ES-I3 (cell line): ENCODE results near the gene MGAT5B.

Experiments used
- H3K36me3 ChIP-seq: 2 replicates; pipeline ENCODE4 v1.6.1; 2013; ENCODE audit warnings: mild to moderate bottlenecking, low read length, control low read depth, moderate library complexity; ENCODE audit not compliant: insufficient read depth
- H3K4me1 ChIP-seq: 2 replicates; pipeline ENCODE4 v1.6.1; 2013; ENCODE audit warnings: mild to moderate bottlenecking, control low read depth, low read length; ENCODE audit not compliant: insufficient read depth
- H3K9ac ChIP-seq: 2 replicates; pipeline ENCODE4 v1.6.1; 2013; ENCODE audit warnings: low read depth, mild to moderate bottlenecking, low read length, moderate library complexity
- H3K9me3 ChIP-seq: 2 replicates; pipeline ENCODE4 v1.6.1; 2013; ENCODE audit warnings: mild to moderate bottlenecking, low read length, moderate library complexity; ENCODE audit not compliant: control insufficient read depth, insufficient read depth

Gene MGAT5B

GRCh38 chr17:76892329-76892728 lies 24.1 kb downstream of the MGAT5B start:
- Histone ChIP-seq H3K9ac (no peak overlapping the region), H3K9me3 (peaks cover 10% of the 10 kb centered on the region), H3K36me3 (peaks cover 4% of the 10 kb centered on the region; the same call in 1 of the 2 replicates), H3K4me1 (no peaks in the 10 kb centered on the region)

GRCh38 chr17:76893623-76894334 lies 25.6 kb downstream of the MGAT5B start:
- H3K9me3 ChIP-seq, result peaks cover 10% of the 10 kb centered on the region
- H3K9ac ChIP-seq, result no peak overlapping the region
- H3K4me1 ChIP-seq, result no peaks in the 10 kb centered on the region
- peaks cover 4% of the 10 kb centered on the region; the same call in 1 of the 2 replicates for H3K36me3 ChIP-seq

- H3K36me3 ChIP-seq, result peaks cover 4% of the 10 kb centered on the region; the same call in 1 of the 2 replicates
- H3K4me1 ChIP-seq, result no peaks in the 10 kb centered on the region
- H3K9me3 ChIP-seq, result peaks cover 10% of the 10 kb centered on the region
- no peak overlapping the region for H3K9ac ChIP-seq
Measured at GRCh38 chr17:76894842-76895241, 26.6 kb downstream of the MGAT5B start.

GRCh38 chr17:76897023-76897422 lies 28.8 kb downstream of the MGAT5B start:
- Histone ChIP-seq H3K4me1 (no peaks in the 10 kb centered on the region), H3K9me3 (peaks cover 10% of the 10 kb centered on the region), H3K36me3 (peaks cover 4% of the 10 kb centered on the region; the same call in 1 of the 2 replicates), H3K9ac (no peak overlapping the region)

GRCh38 chr17:76899414-76899813 lies 31.2 kb downstream of the MGAT5B start:
- Histone ChIP-seq H3K4me1 (no peaks in the 10 kb centered on the region), H3K36me3 (peaks cover 4% of the 10 kb centered on the region; the same call in 1 of the 2 replicates), H3K9me3 (peaks cover 10% of the 10 kb centered on the region), H3K9ac (no peak overlapping the region)

GRCh38 chr17:76900723-76901122 lies 32.5 kb downstream of the MGAT5B start:
- H3K36me3 ChIP-seq, result no peaks in the 10 kb centered on the region
- H3K9ac ChIP-seq, result no peak overlapping the region
- no peaks in the 10 kb centered on the region for H3K9me3 ChIP-seq
- no peaks in the 10 kb centered on the region for H3K4me1 ChIP-seq

GRCh38 chr17:76901542-76902197 lies 33.5 kb downstream of the MGAT5B start:
- H3K36me3 ChIP-seq, result no peaks in the 10 kb centered on the region
- no peaks in the 10 kb centered on the region for H3K4me1 ChIP-seq
- no peaks in the 10 kb centered on the region for H3K9me3 ChIP-seq
- no peak overlapping the region for H3K9ac ChIP-seq

GRCh38 chr17:76902476-76902875 lies 34.3 kb downstream of the MGAT5B start:
- no peaks in the 10 kb centered on the region for H3K36me3 ChIP-seq
- no peaks in the 10 kb centered on the region for H3K4me1 ChIP-seq
- H3K9me3 ChIP-seq, result no peaks in the 10 kb centered on the region
- H3K9ac ChIP-seq, result no peak overlapping the region

GRCh38 chr17:76903631-76904030 lies 35.4 kb downstream of the MGAT5B start:
- no peak overlapping the region for H3K9ac ChIP-seq
- no peaks in the 10 kb centered on the region for H3K4me1 ChIP-seq
- H3K9me3 ChIP-seq, result no peaks in the 10 kb centered on the region
- H3K36me3 ChIP-seq, result no peaks in the 10 kb centered on the region

GRCh38 chr17:76904116-76904515 lies 35.9 kb downstream of the MGAT5B start:
- Histone ChIP-seq H3K9me3 (no peaks in the 10 kb centered on the region), H3K36me3 (no peaks in the 10 kb centered on the region), H3K4me1 (no peaks in the 10 kb centered on the region), H3K9ac (no peak overlapping the region)

GRCh38 chr17:76905036-76905435 lies 36.8 kb downstream of the MGAT5B start:
- H3K9ac ChIP-seq, result no peak overlapping the region
- no peaks in the 10 kb centered on the region for H3K36me3 ChIP-seq
- peaks cover 5% of the 10 kb centered on the region for H3K4me1 ChIP-seq
- no peaks in the 10 kb centered on the region for H3K9me3 ChIP-seq

- H3K36me3 ChIP-seq, result no peaks in the 10 kb centered on the region
- H3K9me3 ChIP-seq, result no peaks in the 10 kb centered on the region
- no peak overlapping the region for H3K9ac ChIP-seq
- peaks cover 5% of the 10 kb centered on the region for H3K4me1 ChIP-seq
Measured at GRCh38 chr17:76905836-76906235, 37.6 kb downstream of the MGAT5B start.

- peaks cover 5% of the 10 kb centered on the region for H3K4me1 ChIP-seq
- H3K9me3 ChIP-seq, result no peaks in the 10 kb centered on the region
- H3K36me3 ChIP-seq, result no peaks in the 10 kb centered on the region
- no peak overlapping the region for H3K9ac ChIP-seq
Measured at GRCh38 chr17:76906463-76906862, 38.3 kb downstream of the MGAT5B start.

- Histone ChIP-seq H3K4me1 (peaks cover 5% of the 10 kb centered on the region), H3K9me3 (no peaks in the 10 kb centered on the region), H3K9ac (no peak overlapping the region), H3K36me3 (no peaks in the 10 kb centered on the region)
Measured at GRCh38 chr17:76907352-76907751, 39.1 kb downstream of the MGAT5B start.
